CD14-positive monocyte (primary cell): ENCODE measurements around the gene SRP14. TPM values are rescaled to one million over a fixed set of nuclear protein-coding genes. Genes with fewer than 3 reads are reported as not detected.
A peak's percentile ranks its signal among the peaks of the same experiment; 100 is the strongest.

Experiments
- DNase-seq, 3 donors: peaks; one replicate each; pipeline ENCODE4 v3.0.0-alpha.2; 2011 to 2022
- H2AFZ ChIP-seq: 2 replicates; pipeline ENCODE4 v1.6.0; 2012; ENCODE audit warnings: mild to moderate bottlenecking, low read depth, low read length, inconsistent platforms; ENCODE audit not compliant: insufficient read depth, poor library complexity, severe bottlenecking
- H3K27ac ChIP-seq, 2 donors: 1 replicate in 1 of 2; 2 replicates in 1 of 2; pipeline ENCODE4 v1.5.1; 2012 to 2013; ENCODE audit warnings: low read length in 2 of 2, control low read depth in 1 of 2, inconsistent platforms in 1 of 2, low read depth in 1 of 2, mild to moderate bottlenecking in 1 of 2
- H3K27me3 ChIP-seq, 2 donors: one replicate each; pipeline versions ENCODE4 v1.6.0 to v1.6.1; 2011 to 2013; ENCODE audit warnings: low read length in 2 of 2; ENCODE audit not compliant: control insufficient read depth in 2 of 2, insufficient read depth in 2 of 2
- H3K36me3 ChIP-seq, 2 donors: replicated peaks in 1 of 2; 1 replicate in 1 of 2; 2 replicates in 1 of 2; pipeline versions ENCODE4 v1.5.1 to v1.6.1; 2012 to 2013; ENCODE audit warnings: low read length in 2 of 2, control low read depth in 1 of 2, inconsistent platforms in 1 of 2, mild to moderate bottlenecking in 1 of 2; ENCODE audit not compliant: insufficient read depth in 2 of 2, control insufficient read depth in 1 of 2
- H3K4me1 ChIP-seq, 2 donors: 1 replicate in 1 of 2; 2 replicates in 1 of 2; pipeline versions ENCODE4 v1.5.1 to v1.6.1; 2012 to 2013; ENCODE audit warnings: low read length in 2 of 2, control low read depth in 1 of 2, inconsistent platforms in 1 of 2, mild to moderate bottlenecking in 1 of 2, moderate library complexity in 1 of 2; ENCODE audit not compliant: insufficient read depth in 2 of 2, control insufficient read depth in 1 of 2
- H3K4me2 ChIP-seq: replicated peaks from 2 replicates; pipeline ENCODE3; 2012; ENCODE audit warnings: low read length, moderate library complexity, mild to moderate bottlenecking; ENCODE audit not compliant: poor library complexity, severe bottlenecking; ENCODE audit errors: extremely low read depth
- H3K4me3 ChIP-seq, 3 experiments: fragments of 200-600 bp in 1 of 3; sonication (generic) in 1 of 3; replicated peaks in 1 of 3; 1 replicate in 2 of 3; 2 replicates in 1 of 3; pipeline ENCODE4 v1.5.1; 2011 to 2013; ENCODE audit warnings: low read length in 3 of 3, mild to moderate bottlenecking in 3 of 3, control low read depth in 2 of 3, low read depth in 2 of 3, inconsistent platforms in 1 of 3, moderate library complexity in 1 of 3
- H3K79me2 ChIP-seq: 2 replicates; pipeline ENCODE4 v1.6.0; 2012; ENCODE audit warnings: mild to moderate bottlenecking, control low read depth, inconsistent platforms, low read length, moderate library complexity; ENCODE audit not compliant: insufficient read depth
- H3K9ac ChIP-seq: 2 replicates; pipeline ENCODE4 v1.6.0; 2017; ENCODE audit warnings: low read length, mild to moderate bottlenecking; ENCODE audit not compliant: insufficient read depth, poor library complexity, severe bottlenecking
- H3K9me3 ChIP-seq, 2 donors: replicated peaks in 1 of 2; 1 replicate in 1 of 2; 2 replicates in 1 of 2; pipeline versions ENCODE4 v1.5.1 to v1.6.1; 2012 to 2013; ENCODE audit warnings: low read length in 2 of 2, control low read depth in 1 of 2; ENCODE audit not compliant: control insufficient read depth in 1 of 2, insufficient read depth in 1 of 2
- H4K20me1 ChIP-seq: 2 replicates; pipeline ENCODE4 v1.6.0; 2012; ENCODE audit warnings: mild to moderate bottlenecking, low read length, control low read depth, moderate library complexity; ENCODE audit not compliant: insufficient read depth
- H3K27ac Mint-ChIP-seq, 7 donors: one replicate each; pipeline ENCODE4 v1.8.0; 2020; ENCODE audit warnings: mild to moderate bottlenecking in 7 of 7, mixed read lengths in 7 of 7, moderate library complexity in 6 of 7, inconsistent platforms in 2 of 7
- H3K27me3 Mint-ChIP-seq, 3 donors: one replicate each; pipeline ENCODE4 v1.8.0; 2021 to 2022; ENCODE audit warnings: low read depth in 3 of 3, mild to moderate bottlenecking in 3 of 3, mixed read lengths in 3 of 3, moderate library complexity in 3 of 3, inconsistent platforms in 1 of 3
- H3K36me3 Mint-ChIP-seq, 2 donors: one replicate each; pipeline ENCODE4 v1.8.0; 2020; ENCODE audit warnings: mixed read lengths in 2 of 2, inconsistent platforms in 1 of 2, mild to moderate bottlenecking in 1 of 2
- H3K4me1 Mint-ChIP-seq: one replicate; pipeline ENCODE4 v1.8.0; 2020; ENCODE audit warnings: mild to moderate bottlenecking, mixed read lengths
- H3K4me3 Mint-ChIP-seq, 2 donors: one replicate each; pipeline ENCODE4 v1.8.0; 2020; ENCODE audit warnings: mild to moderate bottlenecking in 2 of 2, mixed read lengths in 2 of 2, moderate library complexity in 1 of 2
- H3K9me3 Mint-ChIP-seq, 7 donors: one replicate each; pipeline ENCODE4 v1.8.0; 2020 to 2022; ENCODE audit warnings: mixed read lengths in 7 of 7, mild to moderate bottlenecking in 6 of 7, moderate library complexity in 6 of 7, inconsistent platforms in 2 of 7
- WGBS: methylation state at CpG from one replicate; pipeline ENCODE4 v1.1.5; 2013; ENCODE audit warnings: missing lambda C conversion rate; ENCODE audit not compliant: insufficient coverage; 5-methylcytosine and 5-hydroxymethylcytosine counted together
- intact Hi-C, 2 donors: fragments of 100-400 bp; cut with micrococcal nuclease; formaldehyde crosslinking; loops; one replicate each; pipeline versions ENCODE4 v1.15.0 to v1.15.1; 2023
- polyA plus RNA-seq, 3 donors: library from polyadenylated mRNA; depleted of rRNA in 1 of 3; unstranded in 2 of 3; stranded (reverse) in 1 of 3; fragments of 300-500 nt in 2 of 3; fragments of >200 nt in 1 of 3; fragmentation: Illumina TruSeq in 2 of 3; gene quantifications; 1 replicate in 2 of 3; 2 replicates in 1 of 3; pipeline ENCODE4 v1.2.3, GENCODE V29; 2012 to 2021
- TF ChIP-seq, protein P1 (sequence below): fragments of 200-600 bp; IDR thresholded peaks from one replicate; pipeline ENCODE4 v1.8.0; 2022; ENCODE audit warnings: antibody characterized with exemption, mild to moderate bottlenecking

SRP14 gene
- polyA plus RNA-seq, 3 donors = 181 to 548 (median 525) TPM

DNA sequence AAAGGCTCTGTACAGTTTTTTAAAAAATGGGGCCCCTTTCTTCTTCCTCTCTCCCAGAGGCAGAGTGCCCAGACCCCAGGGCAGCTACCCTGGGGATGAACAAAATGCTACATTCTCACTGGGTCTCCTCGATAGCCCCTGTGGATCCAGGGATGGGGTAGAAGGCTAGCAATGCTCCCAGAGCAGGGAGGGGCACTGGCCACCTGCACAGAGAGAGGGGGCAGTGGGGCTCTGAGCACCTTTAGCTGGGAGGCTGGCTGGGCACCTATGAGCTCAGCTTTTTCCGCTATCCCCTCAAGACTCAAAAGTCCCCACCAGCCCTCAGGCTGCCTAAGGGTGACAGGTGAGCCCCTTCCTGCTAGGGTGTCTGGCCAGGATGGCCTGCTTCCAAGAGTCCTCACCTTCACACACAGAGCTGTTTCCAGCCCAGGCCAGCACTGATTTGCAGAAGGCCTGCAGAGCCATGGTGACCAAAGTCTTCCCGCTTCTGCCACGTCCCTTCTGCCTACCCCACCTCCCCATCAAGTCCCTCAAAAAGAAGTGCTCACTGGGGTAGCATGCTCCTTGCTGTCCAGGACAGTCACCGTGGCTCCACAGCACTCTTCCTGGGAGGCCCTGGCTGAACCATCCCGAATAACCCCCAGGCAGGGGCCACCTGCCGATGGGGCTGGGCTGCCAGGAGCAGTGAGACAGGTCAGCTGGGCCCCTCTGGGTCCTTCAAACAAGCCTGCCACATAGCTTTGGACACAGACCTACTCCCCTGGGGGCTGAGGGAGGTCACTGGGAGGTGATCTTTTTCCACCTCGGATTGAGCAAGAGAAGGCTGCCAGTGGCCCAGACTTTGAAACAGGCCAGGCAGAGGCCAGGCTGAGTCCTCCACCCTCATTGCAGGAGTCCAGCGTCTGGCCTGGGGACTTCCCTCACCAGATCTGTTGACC is 49.3 kb upstream of the SRP14 start:
- Histone ChIP-seq H3K9me3 (no peaks in the 10 kb centered on the region), H3K36me3 (peaks cover 27 to 36% of the 10 kb centered on the region in 2 donors), H3K27me3 (no peaks in the 10 kb centered on the region), H3K27ac (peak overlapping the region in 1 of 2 donors; percentile 21), H3K4me2 (no peak overlapping the region), H3K79me2 (no peaks in the 10 kb centered on the region), H3K4me3 (no peak overlapping the region), H3K4me1 (peaks cover 15 to 36% of the 10 kb centered on the region in 2 donors), H3K9ac (no peak overlapping the region), H4K20me1 (no peaks in the 10 kb centered on the region), H2AFZ (no peak overlapping the region)
- H3K4me3 Mint-ChIP-seq = no peak overlapping the region
- intact Hi-C loops = no loop called here
- peak overlapping the region in 2 of 7 donors; percentile 6 to 68 for H3K27ac Mint-ChIP-seq
- H3K9me3 Mint-ChIP-seq = peaks cover 0 to 2% (median 0%) of the 10 kb centered on the region in 7 donors
- TF ChIP-seq, protein P1, sequence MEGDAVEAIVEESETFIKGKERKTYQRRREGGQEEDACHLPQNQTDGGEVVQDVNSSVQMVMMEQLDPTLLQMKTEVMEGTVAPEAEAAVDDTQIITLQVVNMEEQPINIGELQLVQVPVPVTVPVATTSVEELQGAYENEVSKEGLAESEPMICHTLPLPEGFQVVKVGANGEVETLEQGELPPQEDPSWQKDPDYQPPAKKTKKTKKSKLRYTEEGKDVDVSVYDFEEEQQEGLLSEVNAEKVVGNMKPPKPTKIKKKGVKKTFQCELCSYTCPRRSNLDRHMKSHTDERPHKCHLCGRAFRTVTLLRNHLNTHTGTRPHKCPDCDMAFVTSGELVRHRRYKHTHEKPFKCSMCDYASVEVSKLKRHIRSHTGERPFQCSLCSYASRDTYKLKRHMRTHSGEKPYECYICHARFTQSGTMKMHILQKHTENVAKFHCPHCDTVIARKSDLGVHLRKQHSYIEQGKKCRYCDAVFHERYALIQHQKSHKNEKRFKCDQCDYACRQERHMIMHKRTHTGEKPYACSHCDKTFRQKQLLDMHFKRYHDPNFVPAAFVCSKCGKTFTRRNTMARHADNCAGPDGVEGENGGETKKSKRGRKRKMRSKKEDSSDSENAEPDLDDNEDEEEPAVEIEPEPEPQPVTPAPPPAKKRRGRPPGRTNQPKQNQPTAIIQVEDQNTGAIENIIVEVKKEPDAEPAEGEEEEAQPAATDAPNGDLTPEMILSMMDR = no peak
- peak in 2 of 3 donors; percentile 48 to 58 for DNase-seq
- H3K4me1 Mint-ChIP-seq = peaks cover 31% of the 10 kb centered on the region
- WGBS = 92% methylated on average over 5 of the region's 9 CpGs
- peaks cover 34 to 38% of the 10 kb centered on the region in 2 donors for H3K36me3 Mint-ChIP-seq
- H3K27me3 Mint-ChIP-seq = peaks cover 0 to 4% (median 3%) of the 10 kb centered on the region in 3 donors

GRCh38 chr15:40087068-40087810 is 48.3 kb upstream of the SRP14 start:
- Histone ChIP-seq H2AFZ (no peak overlapping the region), H3K9ac (no peak overlapping the region), H3K79me2 (no peaks in the 10 kb centered on the region), H3K36me3 (peaks cover 27 to 31% of the 10 kb centered on the region in 2 donors), H4K20me1 (no peaks in the 10 kb centered on the region), H3K27me3 (no peaks in the 10 kb centered on the region), H3K9me3 (no peaks in the 10 kb centered on the region), H3K4me1 (peaks cover 10 to 32% of the 10 kb centered on the region in 2 donors), H3K4me2 (no peak overlapping the region), H3K4me3 (no peak overlapping the region), H3K27ac (no peak overlapping the region)
- no peak for DNase-seq
- H3K27me3 Mint-ChIP-seq = peaks cover 0 to 4% (median 4%) of the 10 kb centered on the region in 3 donors
- intact Hi-C loops = no loop called here
- peaks cover 27% of the 10 kb centered on the region for H3K4me1 Mint-ChIP-seq
- 67% methylated on average over 4 of the region's 14 CpGs for WGBS
- peaks cover 0 to 2% (median 0%) of the 10 kb centered on the region in 7 donors for H3K9me3 Mint-ChIP-seq
- no peak overlapping the region for H3K27ac Mint-ChIP-seq
- no peak overlapping the region for H3K4me3 Mint-ChIP-seq
- H3K36me3 Mint-ChIP-seq = peaks cover 31 to 32% of the 10 kb centered on the region in 2 donors
- TF ChIP-seq, protein P1 = no peak
